ENCODE measurements around the gene GNB4. TPM values are rescaled to one million over a fixed set of nuclear protein-coding genes. Genes with fewer than 3 reads are reported as not detected.

GNB4 gene
- total RNA-seq, 4 donors from 2014 or later: 14.5 to 43.7 (median 28.8) TPM

DNA sequence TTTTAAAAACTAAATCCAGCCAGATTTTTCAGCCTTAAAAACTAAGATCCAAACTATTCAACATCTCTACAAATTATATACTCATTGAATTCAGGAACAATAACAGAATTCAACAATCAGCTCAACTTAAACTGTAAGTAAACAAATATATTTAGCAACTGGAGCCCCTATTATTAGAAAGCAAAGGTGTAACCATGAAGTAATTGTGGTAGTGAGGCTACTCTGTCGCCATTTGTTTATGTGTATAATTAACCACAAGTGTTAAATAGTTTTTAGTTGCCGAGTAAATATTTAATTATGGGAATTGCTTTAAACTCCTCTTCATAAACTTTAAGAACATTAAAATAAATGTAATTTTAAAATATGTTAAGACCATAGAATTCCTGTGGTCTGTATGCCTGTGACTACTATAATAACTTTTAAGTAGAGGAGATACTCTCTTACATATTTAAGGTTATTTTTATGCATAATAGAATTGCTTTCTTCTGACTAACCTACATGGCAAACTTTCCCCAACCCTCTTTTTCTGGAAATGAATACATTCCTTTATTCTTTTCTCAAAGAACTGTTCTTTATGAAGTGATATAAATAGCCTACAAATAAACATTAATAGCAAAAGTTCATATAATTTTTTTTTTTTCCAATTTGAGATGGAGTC lies 52.6 kb downstream of the GNB4 start:
- TF ChIP-seq CTCF (IDR thresholded peaks at IDR 0.05) (no peak), POLR2A (IDR thresholded peaks at IDR 0.05) (no peak)
- Histone ChIP-seq H3K4me1 (no peaks in the 10 kb centered on the region), H3K9me3 (no peaks in the 10 kb centered on the region), H3K27me3 (no peaks in the 10 kb centered on the region), H3K27ac (no peak overlapping the region), H3K36me3 (peaks cover 3 to 5% of the 10 kb centered on the region in 2 donors), H3K4me3 (replicated peaks in 1 of 3) (no peak overlapping the region)
- 94 to 97% methylated on average over 2 of the region's 2 CpGs for WGBS, 2 donors
- intact Hi-C loops (cut with DNase I): no loop called here
- DNase-seq: no peak

DNA sequence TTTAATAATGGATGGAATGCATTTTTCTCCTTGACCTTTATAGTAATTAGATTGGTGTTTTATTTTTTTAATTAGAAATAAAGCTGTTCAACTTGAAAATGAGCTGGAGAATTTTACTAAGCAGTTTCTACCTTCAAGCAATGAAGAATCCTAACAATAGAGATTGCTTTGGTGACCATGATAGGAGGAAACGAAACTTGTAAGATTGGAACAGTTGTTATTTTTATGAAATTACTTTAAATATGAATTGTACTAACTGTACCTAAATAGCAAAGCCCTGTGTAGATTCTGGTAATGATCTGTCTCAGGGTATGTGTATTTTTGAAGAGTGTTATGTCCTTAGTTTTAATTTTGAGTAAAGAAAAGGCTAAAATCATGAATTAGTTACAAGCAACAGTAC lies 59.4 kb downstream of the GNB4 start:
- 94 to 99% methylated on average over 1 of the region's 1 CpG for WGBS, 2 donors
- Histone ChIP-seq H3K4me3 (replicated peaks in 1 of 3) (no peak overlapping the region), H3K27me3 (no peaks in the 10 kb centered on the region), H3K36me3 (peaks cover 6 to 15% of the 10 kb centered on the region in 2 donors), H3K4me1 (no peaks in the 10 kb centered on the region), H3K27ac (no peak overlapping the region), H3K9me3 (no peaks in the 10 kb centered on the region)
- intact Hi-C loops (cut with DNase I): no loop called here
- no peak for DNase-seq
- no peak for TF ChIP-seq CTCF (IDR thresholded peaks at IDR 0.05)
- no peak for TF ChIP-seq POLR2A (IDR thresholded peaks at IDR 0.05)

- TF ChIP-seq POLR2A (IDR thresholded peaks at IDR 0.05): no peak
- no peak for TF ChIP-seq CTCF (IDR thresholded peaks at IDR 0.05)
- H3K36me3 ChIP-seq: peaks cover 13 to 42% of the 10 kb centered on the region in 2 donors
- intact Hi-C loops (cut with DNase I): no loop called here
- no peak overlapping the region for H3K27ac ChIP-seq
- no peak overlapping the region for H3K4me3 ChIP-seq (replicated peaks in 1 of 3)
- DNase-seq: no peak
- H3K4me1 ChIP-seq: no peaks in the 10 kb centered on the region
- 94 to 96% methylated on average over 1 of the region's 1 CpG for WGBS, 2 donors
- H3K9me3 ChIP-seq: no peaks in the 10 kb centered on the region
- no peaks in the 10 kb centered on the region for H3K27me3 ChIP-seq
Observed at GRCh38 chr3:179376474-179376873, 74.8 kb downstream of the GNB4 start.

DNA sequence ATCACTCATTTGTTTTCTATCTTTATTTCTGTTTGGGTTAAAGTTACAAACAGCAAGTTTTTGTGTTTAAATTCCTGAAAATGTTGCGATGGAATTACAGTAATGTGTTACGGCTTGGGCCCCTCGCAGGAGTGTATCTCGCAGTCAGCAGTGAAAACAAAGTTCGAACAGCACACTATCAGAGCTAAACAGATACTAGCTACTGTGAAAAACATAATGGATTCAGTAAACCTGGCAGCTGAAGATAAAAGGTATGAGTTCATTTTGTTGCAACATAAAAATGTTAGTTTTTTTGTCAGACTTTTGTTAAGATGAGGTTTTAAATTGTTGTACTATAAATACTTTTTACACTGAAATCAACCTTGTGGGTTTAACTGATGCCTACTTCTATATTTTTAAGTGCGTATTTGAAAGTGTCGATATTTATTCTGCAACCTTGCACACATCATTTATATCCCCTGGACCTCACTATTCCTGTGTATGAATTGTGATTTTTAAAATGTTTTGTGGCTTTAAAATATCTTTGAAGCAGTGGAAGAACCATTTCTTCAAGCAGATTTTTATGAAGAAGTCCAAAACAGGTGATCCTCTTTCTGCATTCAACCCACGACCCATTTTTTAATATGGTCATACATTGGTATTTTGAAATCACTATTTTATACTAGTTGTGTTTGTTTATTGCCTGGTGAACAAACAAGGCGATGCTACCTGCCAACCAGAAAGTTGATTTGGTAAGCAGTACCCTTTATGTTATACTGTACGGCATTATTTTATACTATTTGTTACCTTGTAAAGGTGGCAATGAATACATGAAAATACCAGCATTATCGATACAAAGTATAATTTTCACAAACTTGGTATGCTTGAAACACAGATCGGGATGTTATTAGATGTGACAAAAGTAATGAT lies 75.9 kb downstream of the GNB4 start:
- no peak for TF ChIP-seq POLR2A (IDR thresholded peaks at IDR 0.05)
- TF ChIP-seq CTCF (IDR thresholded peaks at IDR 0.05): no peak
- 88 to 96% methylated on average over 12 of the region's 12 CpGs for WGBS, 2 donors

GRCh38 chr3:179373938-179374337 lies 77.3 kb downstream of the GNB4 start:
- TF ChIP-seq POLR2A (IDR thresholded peaks at IDR 0.05) (no peak), CTCF (IDR thresholded peaks at IDR 0.05) (no peak)
- 96 to 97% methylated on average over 6 of the region's 6 CpGs for WGBS, 2 donors
- intact Hi-C loops (cut with DNase I): no loop called here
- DNase-seq: no peak
- H3K4me3 ChIP-seq (replicated peaks in 1 of 3): no peak overlapping the region
- no peaks in the 10 kb centered on the region for H3K4me1 ChIP-seq
- H3K9me3 ChIP-seq: no peaks in the 10 kb centered on the region
- no peaks in the 10 kb centered on the region for H3K27me3 ChIP-seq
- H3K27ac ChIP-seq: no peak overlapping the region
- peaks cover 18 to 22% of the 10 kb centered on the region in 2 donors for H3K36me3 ChIP-seq

More for the DNA sequence above, 75.9 kb downstream of the GNB4 start:
- no peak for DNase-seq
- Histone ChIP-seq H3K36me3 (peaks cover 13 to 32% of the 10 kb centered on the region in 2 donors), H3K4me3 (replicated peaks in 1 of 3) (no peak overlapping the region), H3K27ac (no peak overlapping the region), H3K4me1 (no peaks in the 10 kb centered on the region), H3K9me3 (no peaks in the 10 kb centered on the region), H3K27me3 (no peaks in the 10 kb centered on the region)
- intact Hi-C loops (cut with DNase I): no loop called here

All from thyroid gland (tissue), 4 donors.